GM11168 (cell line): ENCODE results near the gene CAMKMT.

Experiments
- in situ Hi-C: fragments of 300-500 bp; cut with MboI; formaldehyde crosslinking; loops from one replicate; pipeline ENCODE4 v1.12.0; 2022; ENCODE audit warnings: low sequenced_read_pairs; ENCODE audit not compliant: unreplicated experiment

Gene CAMKMT

DNA sequence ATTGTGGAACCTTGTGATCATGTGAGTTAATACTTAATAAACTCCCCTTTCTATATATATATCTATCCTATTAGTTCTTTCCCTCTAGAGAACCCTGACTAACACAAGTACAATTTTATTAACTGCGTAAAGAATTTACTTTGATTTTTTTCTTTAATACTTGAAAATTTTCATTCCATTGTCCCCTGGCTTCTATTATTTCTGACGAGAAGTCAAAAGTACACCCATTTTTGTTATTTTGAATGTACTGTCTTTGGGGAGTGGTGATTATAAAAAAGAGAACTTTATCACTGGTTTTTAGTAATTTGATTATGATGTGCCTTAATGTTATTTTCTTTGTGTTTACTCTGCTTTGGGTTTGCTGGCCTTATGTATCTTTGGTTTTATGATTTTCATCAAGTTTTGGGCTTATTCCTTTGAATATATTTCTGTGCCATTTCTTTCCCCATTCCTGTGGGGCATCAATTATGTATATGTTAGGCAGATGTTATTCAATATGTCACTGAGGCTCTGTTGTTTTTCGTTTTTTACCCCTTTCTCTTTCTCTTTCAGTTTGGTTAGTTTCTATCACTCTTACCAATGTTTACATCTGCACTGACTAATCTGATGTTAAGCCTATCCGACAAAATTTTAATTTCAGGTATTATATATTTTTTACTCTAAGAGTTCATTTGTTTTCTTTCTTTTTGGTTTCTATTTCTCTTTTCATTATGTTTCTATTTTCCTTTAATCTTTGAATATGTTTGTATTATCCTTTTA lies 271.4 kb downstream of the CAMKMT start:
- in situ Hi-C loops = no loop called here

- in situ Hi-C loops = no loop called here
Observed at GRCh38 chr2:44635725-44636124, 274.0 kb downstream of the CAMKMT start.

- in situ Hi-C loops = no loop called here
Observed at GRCh38 chr2:44638649-44639048, 276.9 kb downstream of the CAMKMT start.

GRCh38 chr2:44639399-44639798 lies 277.7 kb downstream of the CAMKMT start:
- in situ Hi-C loops = no loop called here

- in situ Hi-C loops = no loop called here
Observed at GRCh38 chr2:44642123-44642857, 280.5 kb downstream of the CAMKMT start.

DNA sequence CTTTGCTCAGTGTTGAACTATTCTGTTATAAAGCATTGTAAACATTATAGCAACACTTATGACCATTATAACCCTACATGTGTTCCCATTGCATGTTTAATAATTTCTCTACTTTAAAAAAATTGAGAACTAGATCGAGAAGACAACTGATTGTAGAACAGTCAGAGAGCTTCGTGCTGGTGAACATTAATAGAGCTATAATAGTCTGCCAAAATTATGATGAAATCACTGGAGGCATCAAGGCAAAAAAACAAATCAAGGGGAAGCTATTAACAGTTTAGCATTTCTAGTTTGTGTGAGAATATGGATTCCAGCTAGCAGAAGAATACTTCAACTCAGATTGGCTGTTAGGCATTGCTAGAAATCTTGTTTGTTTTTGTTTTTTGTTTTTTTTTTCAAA lies 284.2 kb downstream of the CAMKMT start:
- in situ Hi-C loops = no loop called here

GRCh38 chr2:44649381-44649780 lies 287.6 kb downstream of the CAMKMT start:
- in situ Hi-C loops = no loop called here

DNA sequence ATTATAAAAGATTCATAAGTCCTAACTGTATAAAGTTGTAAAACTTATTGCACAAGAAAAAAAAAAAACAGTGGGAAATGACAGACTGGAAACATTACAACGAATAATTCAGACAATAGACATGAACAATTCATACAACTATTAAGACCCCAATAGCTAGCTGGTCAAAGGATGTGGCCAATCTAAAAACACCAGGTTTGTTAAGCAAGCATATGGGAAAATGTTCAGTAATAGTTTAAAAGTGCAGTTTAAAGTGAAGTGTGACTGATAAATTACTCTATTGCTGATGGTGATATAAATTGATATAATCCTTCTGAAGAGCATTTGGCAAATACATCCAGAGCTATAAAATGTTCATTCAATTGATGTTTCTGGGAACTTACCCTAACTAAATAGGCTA lies 289.0 kb downstream of the CAMKMT start:
- in situ Hi-C loops = no loop called here

- in situ Hi-C loops = no loop called here
Observed at GRCh38 chr2:44651974-44652373, 290.2 kb downstream of the CAMKMT start.

DNA sequence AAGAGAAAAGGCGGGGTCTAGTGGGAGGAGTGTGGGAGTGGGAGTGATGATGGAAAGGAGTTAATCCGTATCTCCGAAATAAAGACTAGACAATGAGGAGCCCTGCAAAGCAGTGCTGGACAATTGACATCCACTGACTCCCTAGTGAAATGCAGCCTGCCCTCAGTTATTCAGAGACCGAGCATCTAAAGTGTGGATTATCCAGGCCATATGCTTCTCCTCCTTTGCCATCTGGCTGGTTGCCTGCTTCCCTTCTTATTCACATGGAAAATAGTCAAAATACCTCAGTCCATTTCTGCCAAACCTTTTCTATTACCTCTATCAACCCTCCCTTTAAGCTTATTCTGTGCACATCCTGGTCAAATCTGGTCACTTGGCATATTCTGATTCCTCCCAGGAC lies 291.0 kb downstream of the CAMKMT start:
- in situ Hi-C loops = no loop called here

- in situ Hi-C loops = no loop called here
Observed at GRCh38 chr2:44655401-44655864, 293.7 kb downstream of the CAMKMT start.

GRCh38 chr2:44656460-44656859 lies 294.7 kb downstream of the CAMKMT start:
- in situ Hi-C loops = no loop called here

DNA sequence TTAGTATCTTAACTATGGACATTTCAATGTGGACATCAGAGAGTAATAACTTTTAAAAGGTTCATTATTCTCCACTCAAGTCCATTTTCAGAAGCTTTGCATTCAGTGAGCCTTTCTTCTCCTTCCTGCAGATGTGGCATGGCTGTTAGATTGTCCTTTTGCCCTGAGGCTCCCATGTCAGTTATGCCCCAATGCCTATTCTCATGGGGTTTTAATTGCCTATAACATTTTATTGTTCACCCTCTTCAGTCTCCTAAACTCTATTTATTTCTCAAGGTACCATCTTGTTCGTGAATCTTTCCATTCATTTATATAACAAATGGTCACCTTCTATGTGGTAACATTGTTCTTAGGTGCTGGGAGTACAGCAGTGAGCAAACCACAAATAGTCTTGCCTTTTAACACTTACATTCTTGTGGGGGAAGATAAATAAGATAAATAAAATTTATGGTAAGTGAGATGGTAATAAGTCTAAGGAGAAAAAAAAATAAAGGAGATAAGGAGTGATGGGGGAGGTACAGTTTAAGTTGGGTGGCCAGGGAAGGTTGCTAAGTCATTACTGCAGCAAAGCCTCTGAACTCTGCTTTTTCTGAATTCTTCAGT lies 301.8 kb downstream of the CAMKMT start:
- in situ Hi-C loops = no loop called here

- in situ Hi-C loops = no loop called here
Observed at GRCh38 chr2:44668336-44668735, 306.6 kb downstream of the CAMKMT start.

DNA sequence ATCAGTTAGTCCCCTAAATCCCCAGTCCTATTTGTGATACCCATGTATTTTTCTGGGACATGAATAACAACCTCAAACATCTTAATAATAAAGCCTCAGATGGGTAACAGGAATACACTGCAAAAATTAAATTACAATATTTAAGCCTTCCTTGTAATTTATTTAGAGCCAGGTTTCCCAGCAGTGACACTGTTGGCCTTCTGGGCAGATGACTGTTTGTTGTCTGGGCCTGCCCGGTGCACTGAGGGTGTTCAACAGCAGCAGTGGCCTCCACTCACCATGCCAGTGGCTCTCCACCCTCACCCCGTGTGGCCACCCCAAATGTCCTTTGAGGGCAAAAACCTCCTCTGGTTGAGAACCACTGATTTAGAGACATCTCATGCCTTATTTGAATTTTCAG lies 309.5 kb downstream of the CAMKMT start:
- in situ Hi-C loops = no loop called here

DNA sequence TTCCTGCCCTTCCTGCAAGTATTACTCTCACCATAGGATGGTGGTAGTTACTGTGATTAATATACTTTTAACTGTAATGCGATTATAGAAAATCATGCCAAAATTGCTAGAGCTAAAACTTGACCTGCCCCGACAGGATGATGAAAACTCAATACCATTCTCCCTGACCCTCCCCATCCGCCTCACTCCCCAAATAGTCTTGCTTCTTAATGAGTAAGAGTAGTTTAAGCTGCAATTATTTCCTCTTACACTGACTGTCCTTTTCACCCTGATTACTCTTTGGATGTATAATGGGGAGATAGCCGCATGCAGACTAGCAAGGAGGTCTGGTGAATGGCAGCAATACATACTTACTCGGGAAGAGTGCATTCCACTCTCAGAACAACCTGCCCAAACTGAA lies 310.2 kb downstream of the CAMKMT start:
- in situ Hi-C loops = no loop called here

GRCh38 chr2:44672431-44672830 lies 310.7 kb downstream of the CAMKMT start:
- in situ Hi-C loops = no loop called here

DNA sequence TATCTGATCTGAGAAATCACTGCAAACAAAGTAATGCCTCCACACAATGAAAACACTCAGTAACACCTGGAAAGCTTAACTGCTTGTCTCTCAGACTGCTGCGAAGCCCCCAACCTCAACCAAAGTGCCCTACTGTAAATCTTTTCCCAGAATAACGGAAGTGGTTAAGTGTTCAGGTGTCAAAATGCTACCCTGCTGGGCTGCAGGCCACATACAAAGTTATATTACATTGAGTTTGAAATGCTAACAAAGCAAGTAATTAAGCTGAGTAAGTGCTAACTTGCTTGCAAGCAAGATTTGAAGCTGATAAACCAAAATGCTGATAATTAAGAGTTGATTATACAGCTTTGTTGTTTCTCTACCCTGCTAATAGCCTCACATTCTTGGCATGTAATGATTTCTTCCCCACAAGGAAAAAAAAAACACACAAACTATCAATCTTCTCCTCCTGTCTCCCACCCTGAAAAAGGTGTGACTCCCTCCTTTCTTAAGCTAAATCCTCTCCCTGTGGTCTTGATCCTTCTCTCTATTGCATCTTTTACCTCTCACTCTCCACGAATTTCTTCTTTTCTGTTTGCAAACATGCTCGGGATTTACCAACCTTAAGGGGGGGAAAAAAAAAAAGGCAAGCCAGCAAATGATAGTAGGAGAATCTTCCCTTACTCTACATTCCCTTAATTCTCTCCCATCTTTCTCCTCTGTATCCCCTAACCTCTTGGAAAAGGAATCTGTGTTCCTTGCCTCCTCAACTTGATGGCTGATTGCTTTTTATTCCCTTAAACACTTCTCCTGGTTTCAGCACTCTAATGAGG lies 312.9 kb downstream of the CAMKMT start:
- in situ Hi-C loops = no loop called here

GRCh38 chr2:44676379-44676778 lies 314.6 kb downstream of the CAMKMT start:
- in situ Hi-C loops = no loop called here

DNA sequence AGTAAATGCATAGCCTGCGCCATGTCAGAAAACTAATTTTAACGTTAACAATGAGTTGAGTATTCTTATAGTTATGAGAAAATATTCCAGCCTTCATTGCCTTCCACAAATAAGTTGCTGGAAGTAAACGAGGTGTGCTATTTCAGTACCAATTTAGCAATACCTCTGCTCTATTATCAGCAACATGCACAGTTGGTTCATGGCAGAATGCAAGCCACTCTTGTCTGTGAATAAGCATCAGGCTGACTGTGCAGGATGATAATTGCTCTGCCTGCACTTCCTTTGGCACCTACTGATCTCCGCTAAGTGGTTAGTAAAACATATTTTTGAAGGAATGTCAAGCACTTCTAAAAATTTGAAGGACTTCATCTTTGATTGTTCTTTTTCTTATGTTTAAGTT lies 317.8 kb downstream of the CAMKMT start:
- in situ Hi-C loops = no loop called here
